Central memory CD4-positive, alpha-beta T cell (primary cell): ENCODE measurements around the gene DPCD.
"Not testable (repeated sequence)": the region's sequence is repeated elsewhere in the genome, so short reads cannot be mapped to it uniquely, and the experiment has no call there.

Experiments
- DNase-seq: peaks from one replicate; pipeline ENCODE4 v3.0.0; 2022

The DPCD gene

DNA sequence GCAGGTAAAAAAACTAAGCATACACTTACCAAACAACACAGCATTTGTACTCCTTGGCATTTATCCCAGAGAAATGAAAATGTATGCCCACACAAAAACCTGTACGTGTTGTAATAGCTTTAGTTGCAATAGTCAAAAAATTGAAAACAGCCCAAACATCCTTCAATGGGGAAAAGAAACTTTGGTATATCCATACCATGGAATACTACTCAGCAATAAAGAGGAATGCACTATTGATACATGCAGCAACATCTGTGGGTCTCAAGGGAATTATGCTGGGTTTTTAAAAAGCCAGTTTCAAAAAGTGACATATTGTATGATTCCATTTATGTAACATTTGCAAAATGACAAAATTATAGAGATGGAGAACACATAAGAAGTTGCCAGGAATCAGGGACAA, 35.4 kb downstream of the DPCD start:
- no peak for DNase-seq

DNA sequence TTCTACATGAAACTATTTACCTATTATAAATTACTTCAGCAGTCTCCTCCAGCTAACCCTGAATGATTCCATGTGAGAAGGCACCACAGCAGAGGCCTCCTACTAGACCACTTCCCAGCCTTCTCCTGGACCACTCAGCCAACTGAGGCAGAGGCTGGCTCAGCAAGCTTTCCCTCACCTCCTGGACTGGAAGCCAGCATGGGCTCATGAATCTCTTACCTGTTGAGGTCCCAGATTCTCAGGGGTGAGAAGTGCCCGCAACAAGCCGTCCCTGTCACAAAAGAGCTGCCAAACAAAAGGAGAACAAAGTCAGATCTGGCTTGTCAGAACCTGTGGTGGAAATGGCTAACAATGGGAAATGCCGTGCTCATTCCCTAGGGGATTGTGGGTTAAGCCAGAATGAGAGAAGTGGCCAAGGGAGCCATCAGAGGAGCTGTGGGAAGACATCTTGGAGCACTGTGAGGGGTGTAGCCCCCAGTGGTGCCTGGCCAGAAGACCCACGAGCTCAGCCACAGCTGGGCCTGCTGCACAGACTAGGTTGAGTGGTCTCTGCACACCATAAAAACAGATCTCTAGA, 36.5 kb downstream of the DPCD start:
- DNase-seq = no peak

DNA sequence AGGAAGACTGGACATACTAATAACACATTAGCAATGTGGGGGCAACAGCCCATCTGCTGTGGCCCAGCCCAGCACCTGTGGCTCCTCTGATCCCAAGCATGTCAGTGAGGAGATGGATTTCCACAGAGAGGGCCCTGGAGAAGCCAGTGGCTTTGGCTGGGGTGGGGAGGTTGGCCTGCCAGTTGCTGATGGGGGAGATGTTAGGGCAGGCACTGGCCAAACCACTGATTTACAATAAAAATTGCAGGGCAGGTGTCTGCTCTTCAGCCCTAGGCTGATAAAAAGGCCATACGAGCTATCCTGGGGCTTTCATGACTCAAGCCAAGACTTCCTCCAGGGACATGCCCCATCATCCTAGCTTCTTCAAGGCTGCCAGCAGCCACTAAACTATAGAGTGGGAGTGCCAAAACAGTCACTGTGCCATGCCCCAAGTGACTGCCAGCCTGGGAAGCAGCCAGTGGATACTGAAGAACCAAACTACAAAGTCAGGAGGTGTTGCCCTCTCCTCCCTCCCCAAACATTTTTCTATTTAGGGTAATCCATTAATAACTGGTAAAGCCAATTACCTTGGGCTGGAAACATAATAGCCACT, 37.8 kb downstream of the DPCD start:
- no peak for DNase-seq

DNA sequence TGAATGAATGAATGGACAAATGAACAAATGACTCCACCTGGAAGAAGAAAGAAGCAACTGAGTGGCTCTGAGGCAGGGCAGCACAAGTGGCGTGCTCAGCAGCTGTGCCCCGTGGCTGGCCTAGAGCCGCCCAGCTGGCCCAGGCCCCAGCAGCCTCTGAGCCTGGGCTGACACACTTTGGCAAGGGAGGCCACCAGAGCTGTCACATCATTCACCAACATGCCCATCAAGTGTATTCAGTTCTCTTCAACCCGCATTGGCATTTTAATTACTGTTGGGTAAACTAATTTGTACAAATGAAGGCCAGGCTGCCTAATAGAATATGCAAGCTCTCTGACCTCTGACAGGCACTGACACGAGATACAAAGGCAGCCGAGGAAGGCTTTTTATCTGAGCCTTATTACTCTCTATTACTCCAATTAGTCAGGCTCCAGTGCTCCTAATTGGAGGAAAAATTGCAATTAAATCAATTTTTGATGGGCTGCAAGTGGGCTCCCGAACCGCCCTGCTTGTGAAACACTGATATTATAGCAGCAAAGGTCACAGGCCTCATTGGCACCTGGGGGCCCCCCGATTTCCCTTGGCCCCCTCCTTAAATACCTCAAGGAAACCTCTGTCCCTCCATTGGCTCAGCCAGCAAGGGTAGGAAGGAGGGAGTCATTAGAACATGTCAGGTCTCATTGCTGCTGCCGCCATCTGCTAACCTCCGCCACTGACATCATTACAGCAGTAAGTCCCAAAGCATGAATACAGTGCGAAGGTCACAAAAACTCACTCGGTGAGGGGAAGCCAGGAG, 41.9 kb downstream of the DPCD start:
- DNase-seq = no peak

DNA sequence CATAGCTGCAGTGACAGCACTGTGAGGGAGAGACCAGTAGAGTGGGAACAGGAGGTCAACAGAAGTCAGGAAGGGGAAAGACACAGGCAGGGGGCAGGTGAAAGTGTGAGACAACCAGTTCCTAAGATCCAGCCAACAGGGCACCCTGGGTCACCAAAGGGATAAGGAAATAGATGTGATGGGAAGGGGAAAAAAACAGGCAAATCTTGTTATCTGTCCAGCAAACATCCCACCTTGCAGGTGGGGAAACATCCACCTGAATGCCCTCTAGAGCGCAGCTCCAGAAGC, 42.5 kb downstream of the DPCD start:
- no peak for DNase-seq

DNA sequence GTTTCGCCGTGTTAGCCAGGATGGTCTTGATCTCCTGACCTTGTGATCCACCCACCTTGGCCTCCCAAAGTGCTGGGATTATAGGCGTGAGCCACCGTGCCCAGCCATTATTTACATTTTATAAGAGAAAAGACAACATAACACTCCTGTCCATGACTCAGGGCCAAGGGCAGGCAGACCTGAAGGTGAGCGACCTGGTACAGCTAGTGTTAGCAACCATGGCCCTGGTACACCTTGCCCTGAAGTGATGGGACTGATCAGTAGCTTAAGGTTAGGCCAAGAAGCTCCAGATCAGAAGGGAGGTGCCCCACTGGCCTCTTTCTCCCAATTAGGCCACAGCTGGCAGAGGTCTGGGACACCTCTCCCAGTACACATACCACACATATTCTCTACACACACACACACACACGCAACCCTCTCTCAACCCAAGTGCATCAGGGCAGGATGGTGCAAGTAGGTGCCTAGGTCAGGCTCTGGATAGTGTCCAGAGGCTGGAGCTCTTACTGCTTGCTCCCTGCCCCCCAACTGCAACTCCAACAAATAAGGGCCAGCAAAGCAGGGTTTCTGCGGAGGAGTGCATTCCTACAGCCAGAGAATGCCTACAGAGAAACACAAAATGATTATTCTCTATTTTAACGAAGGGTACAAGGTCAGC, 43.8 kb downstream of the DPCD start:
- DNase-seq = no peak

DNA sequence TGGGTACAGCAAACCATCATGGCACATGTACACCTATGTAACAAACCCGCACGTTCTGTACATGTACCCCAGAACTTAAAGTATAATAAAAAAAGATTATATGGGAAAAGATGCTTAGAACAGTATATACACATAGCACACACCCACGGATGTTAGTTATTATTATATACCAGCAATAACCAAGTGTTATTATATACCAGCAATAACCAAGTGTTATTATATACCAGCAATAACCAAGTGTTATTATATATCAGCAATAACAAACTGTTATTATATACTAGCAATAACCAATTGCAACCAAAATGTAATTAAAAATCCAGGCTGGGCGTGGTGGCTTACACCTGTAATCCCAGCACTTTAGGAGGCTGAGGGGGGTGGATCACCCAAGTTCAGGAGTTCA, 45.4 kb downstream of the DPCD start:
- DNase-seq = not testable (repeated sequence)

DNA sequence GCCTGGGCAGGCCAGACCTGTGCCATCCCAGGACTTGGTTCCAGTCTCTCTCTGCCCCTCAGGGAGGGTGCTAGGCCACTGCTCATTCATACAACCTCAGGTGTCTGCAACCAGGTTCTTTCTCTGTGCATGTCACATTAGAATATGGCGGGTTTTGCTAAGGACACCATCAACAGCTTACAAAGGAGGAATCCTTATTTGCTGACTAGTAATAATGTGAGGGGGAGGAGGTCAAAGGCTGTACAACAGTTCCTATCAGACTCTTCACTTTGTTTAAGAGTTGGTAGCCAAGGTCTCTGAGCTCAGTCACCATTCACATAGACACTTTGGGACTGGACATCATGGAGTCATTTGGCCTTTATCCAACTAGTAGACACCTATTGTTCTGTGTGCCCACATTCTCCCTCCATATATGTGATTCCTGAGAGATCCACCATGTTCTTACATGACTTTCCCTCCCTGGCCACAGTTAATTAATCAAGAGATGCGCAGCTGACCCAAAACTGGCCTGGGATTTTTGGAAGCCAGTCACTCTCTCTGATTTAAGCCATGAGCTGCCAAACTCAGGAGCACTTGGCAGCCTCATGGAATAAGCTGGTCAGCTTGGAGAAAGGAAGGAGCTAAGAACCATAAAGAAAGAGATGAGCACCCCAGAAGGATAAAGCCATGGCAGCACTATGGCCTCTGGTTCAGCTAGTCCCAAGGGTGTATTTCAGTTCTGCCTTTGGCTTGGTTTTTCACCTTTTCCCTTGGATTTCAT, 51.2 kb downstream of the DPCD start:
- DNase-seq = no peak

DNA sequence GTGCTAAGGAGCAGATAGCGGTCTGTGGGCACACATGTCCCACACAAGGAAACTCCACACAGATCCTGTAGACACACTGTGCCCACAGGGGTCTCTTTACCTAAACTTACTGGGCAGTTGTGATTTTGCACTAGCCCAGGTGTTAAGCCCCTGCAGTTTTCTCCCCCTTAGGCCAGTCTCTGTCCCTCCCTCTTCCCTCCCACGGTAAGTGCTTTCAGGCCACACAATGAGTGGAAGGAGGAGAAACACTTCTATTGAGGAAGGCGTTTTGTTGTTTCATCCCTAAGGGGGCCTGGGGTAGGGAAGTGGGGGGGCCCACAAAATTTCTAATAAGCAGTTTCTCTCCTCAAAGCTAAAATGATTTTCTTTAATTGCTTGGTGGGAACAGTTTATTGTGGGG, 55.4 kb downstream of the DPCD start:
- DNase-seq = no peak

DNA sequence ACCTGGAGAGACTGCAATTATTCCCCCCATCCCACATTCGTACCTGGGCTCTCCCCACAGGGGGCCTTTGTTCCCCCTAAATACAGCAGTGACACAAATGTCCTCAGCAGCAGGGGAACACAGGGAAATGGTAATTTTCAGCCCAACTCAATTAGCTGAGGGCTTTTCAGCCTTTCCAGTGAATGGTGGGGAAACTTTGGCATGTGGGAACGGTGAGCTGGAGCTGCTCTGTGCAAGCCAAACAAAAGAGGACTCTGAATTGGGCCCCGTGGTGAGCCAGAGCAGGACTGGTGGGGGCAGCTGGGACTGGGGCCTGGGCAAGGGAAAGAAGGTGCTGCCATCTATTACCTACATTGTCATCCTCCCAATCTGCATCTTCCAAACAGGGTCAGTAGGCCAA, 55.9 kb downstream of the DPCD start:
- DNase-seq = no peak

DNA sequence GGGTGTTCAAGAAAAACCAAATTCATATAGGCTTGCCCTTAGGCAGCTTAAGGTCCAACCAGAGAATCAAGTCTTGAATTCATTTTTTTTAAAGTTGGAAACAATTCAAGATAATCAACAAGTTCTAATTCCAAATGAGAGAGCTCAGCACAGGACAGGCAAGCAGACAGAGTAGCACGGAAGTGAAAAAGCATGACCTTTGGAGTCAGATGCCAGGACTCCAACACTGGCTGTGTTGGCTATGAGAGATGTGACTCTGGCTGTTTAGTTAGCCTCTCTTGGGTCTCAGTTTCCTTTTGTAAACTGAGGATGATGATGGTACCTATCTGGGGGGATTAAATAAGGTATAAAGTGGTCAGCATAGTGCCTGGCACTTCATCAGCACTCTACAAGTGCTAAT, 57.5 kb downstream of the DPCD start:
- DNase-seq = no peak

DNA sequence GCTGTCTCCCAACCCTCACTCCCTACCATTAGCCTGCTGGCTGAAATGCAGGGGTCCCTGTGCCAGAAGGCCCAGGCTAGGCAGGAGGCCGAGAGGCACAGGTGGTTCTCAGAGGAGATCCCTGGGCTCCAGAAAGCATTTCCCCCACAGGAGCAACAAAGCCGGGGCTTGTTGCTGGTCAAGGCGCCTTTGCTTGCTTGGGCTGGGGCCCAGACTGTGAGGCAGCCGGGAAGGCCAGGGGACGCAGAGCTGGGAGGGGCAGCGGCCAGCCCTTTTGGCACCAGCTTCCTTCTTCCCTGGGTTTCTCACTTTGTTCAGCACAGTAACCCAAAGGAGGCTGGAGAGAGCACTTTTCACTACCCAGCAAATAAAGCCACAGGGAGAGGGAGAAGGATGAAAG, 58.2 kb downstream of the DPCD start:
- DNase-seq = no peak

DNA sequence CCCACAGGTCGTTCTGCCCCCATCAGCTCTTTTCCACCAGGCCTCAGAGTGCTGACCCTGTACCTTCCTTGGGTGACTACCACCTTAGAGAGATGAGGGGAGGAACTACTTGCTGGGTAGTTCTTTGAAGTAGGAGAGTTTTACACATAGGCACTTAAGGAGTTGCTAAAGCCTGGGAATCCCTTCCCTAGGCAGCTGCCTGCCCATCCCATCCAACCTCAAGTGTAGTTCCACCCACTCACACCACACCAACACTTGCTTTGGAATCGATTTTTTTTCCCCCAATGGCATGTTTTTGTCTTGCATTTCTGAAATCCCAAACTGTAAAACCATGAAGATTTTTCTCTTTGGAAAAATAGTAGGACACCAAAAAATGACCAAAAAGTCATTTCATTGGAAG, 59.1 kb downstream of the DPCD start:
- no peak for DNase-seq

DNA sequence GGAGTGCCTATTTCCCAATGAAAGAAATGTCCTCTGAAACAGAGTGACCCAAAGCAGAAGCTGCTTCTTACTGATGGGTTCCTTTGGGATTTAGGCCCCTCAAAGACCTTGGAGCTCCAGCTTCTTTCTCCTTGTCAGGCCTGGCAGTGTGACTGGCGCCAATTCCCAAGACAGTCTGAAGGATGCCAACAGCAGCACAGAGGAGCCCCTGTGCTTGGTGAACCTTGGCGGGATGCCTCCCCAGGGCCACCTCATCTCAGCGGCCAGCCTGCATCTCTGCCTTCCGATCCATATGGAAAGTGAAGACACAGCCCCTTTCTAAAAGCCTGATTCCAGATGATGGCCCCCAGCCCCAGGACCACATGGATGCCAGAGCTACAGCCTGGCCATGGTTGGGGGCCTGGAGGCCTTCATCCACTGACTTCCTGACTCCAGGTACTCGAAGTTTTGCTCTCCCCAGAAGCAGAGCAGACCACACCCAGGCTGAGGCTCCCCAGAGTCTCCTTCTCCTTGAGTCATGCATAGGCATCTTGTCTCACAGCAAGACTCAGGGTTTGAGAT, 61.5 kb downstream of the DPCD start:
- DNase-seq = no peak

DNA sequence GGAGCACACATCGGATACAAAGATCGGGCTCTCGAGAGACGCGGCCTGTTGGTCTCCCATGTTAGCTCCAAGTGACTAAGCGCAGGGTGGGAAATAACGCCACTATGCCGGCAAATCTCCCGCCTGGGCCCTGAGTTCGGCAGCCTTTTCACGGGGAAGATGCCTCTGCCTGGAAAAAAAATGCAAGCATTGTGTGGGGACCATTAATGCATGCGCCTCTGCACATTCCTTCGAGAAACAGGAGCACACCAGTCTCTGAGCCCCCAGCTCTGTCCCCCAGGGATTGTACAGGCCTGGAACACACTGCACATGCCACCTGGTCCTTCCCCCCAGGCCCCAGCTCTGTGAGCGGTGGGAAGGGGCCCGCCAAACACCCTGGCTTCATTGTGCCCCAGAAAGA, 62.7 kb downstream of the DPCD start:
- DNase-seq = no peak

DNA sequence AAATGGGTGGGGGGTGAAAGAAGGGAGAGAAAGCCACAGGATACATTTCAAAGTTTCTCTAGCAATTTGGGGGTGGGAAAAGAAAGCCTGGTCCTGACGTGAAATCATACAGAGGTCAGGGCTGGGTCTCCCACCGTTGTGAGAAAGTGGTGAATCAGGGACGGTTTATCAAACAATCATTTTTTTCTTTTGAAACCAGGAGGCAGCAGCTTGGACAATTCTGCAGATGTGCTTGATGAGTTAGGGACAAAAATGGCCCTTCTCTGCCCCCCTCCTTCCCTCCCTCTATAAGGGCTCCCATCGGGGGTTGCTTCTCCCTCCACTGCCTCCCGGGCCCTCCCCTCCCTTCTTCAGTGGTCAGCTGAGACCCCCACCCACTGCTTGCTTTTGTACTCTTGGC, 63.2 kb downstream of the DPCD start:
- no peak for DNase-seq

DNA sequence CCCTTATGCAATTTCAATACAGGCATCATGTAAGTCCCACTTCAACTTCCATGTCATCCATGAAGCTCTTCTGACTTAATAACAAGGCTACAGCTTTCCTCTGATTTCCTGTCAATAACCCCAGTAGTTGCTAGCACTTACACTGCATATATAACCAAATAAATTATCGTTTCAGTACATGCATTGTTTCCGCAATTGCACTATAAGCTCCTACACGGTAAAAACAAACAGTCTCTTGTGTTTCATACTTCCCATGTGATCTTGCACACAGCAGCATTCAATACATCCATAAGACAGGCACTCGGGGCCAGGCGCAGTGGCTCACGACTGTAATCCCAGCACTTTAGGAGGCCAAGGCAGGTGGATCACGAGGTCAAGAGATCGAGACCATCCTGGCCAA, 65.4 kb downstream of the DPCD start:
- DNase-seq = no peak

DNA sequence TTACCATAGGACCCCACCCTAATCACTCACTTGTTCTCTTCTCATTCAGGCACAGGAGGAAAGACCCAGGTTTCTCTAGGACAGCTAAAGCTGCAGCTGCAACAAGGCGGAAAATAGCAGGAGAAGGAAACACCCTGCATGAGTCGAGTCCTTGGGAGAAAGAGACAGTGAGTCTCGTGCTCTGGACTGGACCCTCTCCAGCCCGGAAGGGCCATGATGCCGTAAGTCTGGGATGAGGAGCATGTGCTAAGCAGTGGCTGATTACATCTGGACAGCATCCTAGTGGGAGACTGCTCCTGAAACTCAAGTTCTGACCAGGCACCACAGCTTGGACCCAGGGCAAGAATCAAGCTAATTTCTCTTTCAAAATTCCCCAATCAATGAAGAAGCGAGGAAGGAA, 67.4 kb downstream of the DPCD start:
- DNase-seq = no peak

DNA sequence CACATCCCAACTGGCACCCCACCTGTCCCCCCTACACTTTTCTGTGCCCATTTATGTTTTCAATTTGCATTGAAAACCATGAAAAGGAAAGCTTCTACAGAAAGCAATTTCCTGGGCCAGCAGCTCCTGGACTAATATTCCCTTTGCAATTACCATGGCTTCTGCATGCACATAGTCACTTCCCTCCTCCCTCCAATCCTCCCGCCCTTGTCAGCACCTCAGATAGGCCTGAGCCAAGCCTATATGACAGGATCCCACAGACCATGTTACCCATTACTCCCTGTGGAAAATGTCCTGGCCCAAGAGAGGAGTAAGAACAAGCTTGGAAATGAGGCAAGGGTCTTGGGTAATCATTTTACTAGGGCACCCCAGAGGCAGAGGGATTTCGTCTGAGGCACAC, 68.8 kb downstream of the DPCD start:
- no peak for DNase-seq

DNA sequence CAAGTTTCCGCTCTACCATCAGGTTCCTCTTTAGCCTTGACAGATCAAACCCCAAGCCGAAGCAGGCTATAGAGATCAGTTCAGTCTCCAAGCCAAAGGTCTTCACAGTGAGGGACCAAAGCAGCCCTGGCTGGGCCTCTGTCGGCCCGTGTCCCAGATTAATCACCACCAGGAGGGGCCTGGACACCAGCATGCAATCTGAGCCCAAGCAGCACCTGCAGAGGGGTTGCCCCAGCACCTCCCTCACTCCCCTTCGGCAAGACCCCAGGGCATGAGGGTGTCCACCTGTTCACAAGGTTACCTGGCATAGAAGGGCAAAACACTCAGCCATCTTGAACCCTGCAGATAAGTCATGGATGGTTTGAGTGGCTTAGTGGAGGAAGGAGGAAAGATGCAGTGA, 70.9 kb downstream of the DPCD start:
- DNase-seq = no peak
